GM21367 (cell line): Measurements from ENCODE around the gene DDX43.
A peak's percentile ranks its signal among the peaks of the same experiment; 100 is the strongest.
"Not testable (repeated sequence)": the region's sequence is repeated elsewhere in the genome, so short reads cannot be mapped to it uniquely, and the experiment has no call there.

Source experiments
- ATAC-seq: cut with Tn5 transposase; IDR thresholded peaks from one replicate; pipeline ENCODE4 v1.9.1; 2021; ENCODE audit not compliant: unreplicated experiment

The DDX43 gene

GRCh38 chr6:73394577-73395354 is at the start of gene DDX43:
Gene DDX43 (plus strand): TSS chr6:73394828. CDS start chr6:73394906, 78 bp downstream.
- no peak for ATAC-seq

- no peak for ATAC-seq
These were observed 46.0 kb upstream of the DDX43 start for GRCh38 chr6:73348550-73349204.

GRCh38 chr6:73349311-73349710 is 45.3 kb upstream of the DDX43 start:
- no peak for ATAC-seq

- ATAC-seq: no peak
These were observed 40.7 kb upstream of the DDX43 start, which contains the start of gene DPPA5 for GRCh38 chr6:73353636-73354593. Gene DPPA5 (minus strand): TSS chr6:73354276. CDS start chr6:73354225, 51 bp downstream.

GRCh38 chr6:73362358-73362757 is 32.3 kb upstream of the DDX43 start, which contains the start of gene KHDC3L:
Gene KHDC3L (plus strand): TSS chr6:73362658. CDS start chr6:73362730, 72 bp downstream.
- no peak for ATAC-seq

GRCh38 chr6:73362869-73363536 is 31.6 kb upstream of the DDX43 start:
- no peak for ATAC-seq

GRCh38 chr6:73363537-73363875 is 31.1 kb upstream of the DDX43 start:
- no peak for ATAC-seq

- no peak for ATAC-seq
These were observed 30.5 kb upstream of the DDX43 start for GRCh38 chr6:73364121-73364520.

GRCh38 chr6:73364549-73364948 is 30.1 kb upstream of the DDX43 start:
- no peak for ATAC-seq

- no peak for ATAC-seq
These were observed 26.8 kb upstream of the DDX43 start for GRCh38 chr6:73367761-73368355.

- no peak for ATAC-seq
These were observed 26.0 kb upstream of the DDX43 start for GRCh38 chr6:73368675-73369074.

- ATAC-seq: no peak
These were observed 25.5 kb upstream of the DDX43 start for GRCh38 chr6:73369157-73369556.

- ATAC-seq: no peak
These were observed 25.1 kb upstream of the DDX43 start, which contains the start of gene OOEP for GRCh38 chr6:73369563-73369962. Gene OOEP (minus strand): TSS chr6:73369897. CDS start chr6:73369792, 105 bp downstream.

GRCh38 chr6:73371984-73372383 is 22.6 kb upstream of the DDX43 start:
- no peak for ATAC-seq

GRCh38 chr6:73372516-73372915 is 22.1 kb upstream of the DDX43 start:
- no peak for ATAC-seq

GRCh38 chr6:73375216-73375615 is 19.4 kb upstream of the DDX43 start:
- no peak for ATAC-seq

GRCh38 chr6:73377225-73377624 is 17.4 kb upstream of the DDX43 start:
- ATAC-seq: no peak

GRCh38 chr6:73381531-73381930 is 13.1 kb upstream of the DDX43 start:
- ATAC-seq: not testable (repeated sequence)

- ATAC-seq: no peak
These were observed 12.0 kb upstream of the DDX43 start for GRCh38 chr6:73382462-73383113.

GRCh38 chr6:73388433-73388799 is 6.2 kb upstream of the DDX43 start:
- peak; percentile 10 for ATAC-seq
